ENCODE measurements around the gene NUDT10.
"Not testable (repeated sequence)": the region's sequence is repeated elsewhere in the genome, so short reads cannot be mapped to it uniquely, and the experiment has no call there.

Gene NUDT10

DNA sequence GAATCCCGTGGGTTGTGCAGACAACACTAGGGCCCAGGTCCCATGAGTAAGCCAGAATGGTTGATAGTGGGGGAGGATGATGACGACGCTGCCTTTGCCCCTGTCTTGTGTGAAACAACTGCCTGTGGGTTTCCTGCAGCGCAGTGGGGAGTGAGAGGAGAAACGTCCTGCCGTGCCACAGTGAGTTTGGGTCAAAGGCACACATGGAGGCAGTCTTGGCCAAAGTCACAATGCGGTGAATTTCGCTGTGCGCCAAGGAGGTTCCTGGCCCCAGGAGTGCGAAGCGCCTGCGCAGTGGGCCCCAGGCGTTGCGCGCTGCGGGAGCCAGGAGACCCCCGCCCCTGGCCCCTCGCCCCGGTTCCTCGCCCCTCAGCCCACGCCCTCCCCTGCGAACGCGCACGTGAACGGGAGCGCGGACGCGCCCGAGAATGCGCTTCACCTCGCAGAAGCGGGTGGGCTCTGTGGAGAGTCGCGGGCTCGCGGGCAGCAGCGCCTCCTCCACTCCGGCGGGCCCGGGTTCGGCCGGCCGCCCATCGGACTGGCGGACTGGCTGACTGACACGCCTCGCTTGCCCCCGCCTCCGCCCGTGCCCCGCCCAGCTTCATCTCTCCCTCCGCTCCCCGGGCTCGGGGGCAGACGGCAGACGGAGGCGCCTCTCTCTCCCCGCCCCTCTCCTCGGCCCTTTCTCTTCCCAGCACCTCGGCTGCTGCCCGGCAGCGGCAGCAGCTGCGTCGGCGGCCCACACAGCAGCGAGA is at the start of gene NUDT10:
Gene NUDT10, plus strand, starts transcription at position 635 of the 755 bp plus-strand sequence. CDS start 144 bp downstream, outside the sequence.
- Mint-ChIP-seq H3K4me3 (peak within 1 kb of the TSS; percentile 78), H3K36me3 (ENCODE audit: low read depth) (no peaks in the 10 kb centered on the region), H3K27me3 (peaks cover 17% of the 10 kb centered on the region), H3K9me3 (no peaks in the 10 kb centered on the region), H3K27ac (no peak within 1 kb of the TSS), H3K4me1 (ENCODE audit: low read depth) (peaks cover 7% of the 10 kb centered on the region)
- intact Hi-C loops (cut with micrococcal nuclease): no loop called here

DNA sequence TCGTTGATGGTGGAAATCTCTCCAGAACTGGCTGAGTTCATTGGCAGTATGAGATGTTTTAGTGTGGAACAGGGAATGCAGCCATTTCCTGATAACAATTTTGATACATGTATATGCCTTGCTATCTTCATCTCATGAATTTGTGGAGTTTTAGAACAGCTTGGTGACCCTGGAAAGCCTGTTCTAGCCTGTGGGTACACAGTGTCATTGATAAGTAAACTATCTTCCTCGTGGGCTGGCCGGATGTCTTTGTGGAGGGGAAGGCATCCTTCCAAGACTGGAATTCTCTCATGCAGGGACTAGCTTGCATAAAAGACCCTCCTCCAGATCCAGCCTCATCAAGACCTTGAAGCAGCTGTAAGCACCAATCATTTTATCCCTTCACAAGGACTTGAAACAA is 40.2 kb upstream of the NUDT10 start:
- no peaks in the 10 kb centered on the region for H3K36me3 Mint-ChIP-seq (ENCODE audit: low read depth)
- no peaks in the 10 kb centered on the region for H3K4me1 Mint-ChIP-seq (ENCODE audit: low read depth)
- no peaks in the 10 kb centered on the region for H3K9me3 Mint-ChIP-seq
- no peaks in the 10 kb centered on the region for H3K27me3 Mint-ChIP-seq
- H3K4me3 Mint-ChIP-seq: no peak overlapping the region
- H3K27ac Mint-ChIP-seq: no peak overlapping the region
- intact Hi-C loops (cut with micrococcal nuclease): no loop called here

DNA sequence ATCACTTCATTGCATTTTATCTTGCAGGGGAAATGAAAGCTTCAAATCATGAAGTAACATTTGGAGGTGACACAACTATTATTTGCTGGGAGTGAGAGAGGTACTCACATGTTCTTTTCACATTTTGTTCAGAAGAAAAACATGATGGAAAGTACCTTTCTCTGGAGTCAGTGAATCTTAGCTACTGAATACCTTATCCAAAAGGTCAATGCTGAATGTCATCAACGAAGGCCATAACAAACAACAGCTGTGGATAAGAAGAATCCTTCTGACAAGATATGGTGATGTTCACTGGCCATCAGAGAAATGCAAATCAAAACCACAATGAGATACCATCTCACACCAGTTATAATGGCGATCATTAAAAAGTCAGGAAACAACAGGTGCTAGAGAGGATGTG is 36.5 kb upstream of the NUDT10 start:
- Mint-ChIP-seq H3K27ac (no peak overlapping the region), H3K9me3 (peaks cover 9% of the 10 kb centered on the region), H3K27me3 (no peaks in the 10 kb centered on the region), H3K4me1 (ENCODE audit: low read depth) (no peaks in the 10 kb centered on the region), H3K4me3 (no peak overlapping the region), H3K36me3 (ENCODE audit: low read depth) (no peaks in the 10 kb centered on the region)
- intact Hi-C loops (cut with micrococcal nuclease): no loop called here

DNA sequence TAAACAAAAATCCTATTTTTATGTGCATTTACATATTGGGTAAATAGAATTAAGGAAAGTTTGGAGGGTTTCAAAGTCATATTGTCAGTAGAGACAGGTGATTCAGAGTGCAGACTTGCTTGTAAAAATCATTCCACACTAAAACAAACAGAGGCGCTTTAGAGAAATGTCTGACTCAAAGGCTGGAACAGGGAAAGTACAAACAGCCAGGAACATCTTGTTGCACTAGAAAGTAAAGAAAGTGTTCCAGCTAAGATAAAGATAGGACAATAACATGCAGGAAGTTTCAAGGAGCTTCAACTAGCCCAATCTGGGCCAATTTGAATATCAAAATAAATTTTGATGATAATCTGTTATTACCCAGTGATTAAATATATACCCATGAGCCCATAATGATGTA is 16.4 kb upstream of the NUDT10 start:
- intact Hi-C loops (cut with micrococcal nuclease): no loop called here
- Mint-ChIP-seq H3K4me1 (ENCODE audit: low read depth) (no peaks in the 10 kb centered on the region), H3K27ac (no peak overlapping the region), H3K9me3 (no peaks in the 10 kb centered on the region), H3K36me3 (ENCODE audit: low read depth) (no peaks in the 10 kb centered on the region), H3K27me3 (no peaks in the 10 kb centered on the region), H3K4me3 (no peak overlapping the region)

DNA sequence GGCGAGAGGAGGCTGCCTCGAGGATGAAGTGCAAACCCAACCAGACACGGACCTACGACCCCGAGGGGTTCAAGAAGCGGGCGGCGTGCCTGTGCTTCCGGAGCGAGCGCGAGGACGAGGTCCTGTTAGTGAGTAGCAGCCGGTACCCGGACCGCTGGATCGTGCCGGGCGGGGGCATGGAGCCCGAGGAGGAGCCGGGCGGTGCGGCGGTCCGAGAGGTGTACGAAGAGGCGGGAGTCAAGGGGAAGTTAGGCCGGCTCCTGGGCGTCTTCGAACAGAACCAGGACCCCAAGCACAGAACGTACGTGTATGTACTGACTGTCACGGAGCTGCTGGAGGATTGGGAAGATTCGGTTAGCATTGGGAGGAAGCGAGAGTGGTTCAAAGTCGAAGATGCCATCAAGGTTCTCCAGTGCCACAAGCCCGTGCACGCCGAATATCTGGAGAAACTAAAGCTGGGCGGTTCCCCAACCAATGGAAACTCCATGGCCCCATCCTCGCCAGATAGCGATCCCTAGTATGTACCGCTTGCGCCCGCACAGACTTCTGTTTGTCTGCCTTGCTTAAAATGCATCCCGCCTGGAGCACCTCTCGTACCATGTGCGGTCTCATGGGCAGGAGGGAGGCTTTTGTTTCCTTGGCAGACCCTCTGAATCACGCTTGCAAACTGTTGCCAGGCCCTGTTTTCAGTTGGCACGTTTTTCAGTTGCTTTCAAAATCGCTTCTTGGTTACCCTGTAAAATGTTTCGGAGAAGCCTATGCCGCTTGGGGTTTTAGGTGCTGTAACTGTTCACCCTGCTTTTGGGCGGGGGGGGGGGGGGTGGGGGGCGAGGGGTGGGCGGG is 542 bp downstream of the NUDT10 start:
- H3K36me3 Mint-ChIP-seq (ENCODE audit: low read depth); H3K27ac Mint-ChIP-seq; H3K9me3 Mint-ChIP-seq; intact Hi-C loops (cut with micrococcal nuclease); H3K4me1 Mint-ChIP-seq (ENCODE audit: low read depth): not testable (repeated sequence)
- Mint-ChIP-seq H3K4me3 (peak overlapping the region; percentile 78), H3K27me3 (peaks cover 17% of the 10 kb centered on the region)

DNA sequence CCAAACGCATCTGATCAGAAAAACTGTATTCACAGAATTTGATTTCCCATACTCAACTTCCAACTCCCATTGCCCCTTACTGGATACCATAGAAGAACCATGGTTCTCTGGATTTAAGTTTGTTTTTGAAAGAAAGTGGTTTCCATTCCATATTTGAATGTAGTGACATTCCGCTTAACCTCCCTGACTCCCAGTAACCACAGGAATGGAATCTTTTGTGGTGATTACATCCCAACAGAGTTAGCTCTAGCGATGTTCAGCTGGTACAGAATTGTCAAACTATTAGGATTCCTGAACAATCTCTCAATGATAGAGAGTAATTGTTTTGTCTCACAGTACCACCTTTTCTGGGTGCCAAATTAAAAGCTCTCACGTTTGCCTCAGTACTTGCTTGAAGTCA is 1.7 kb downstream of the NUDT10 start:
- peaks cover 17% of the 10 kb centered on the region for H3K27me3 Mint-ChIP-seq
- no peaks in the 10 kb centered on the region for H3K9me3 Mint-ChIP-seq
- no peaks in the 10 kb centered on the region for H3K36me3 Mint-ChIP-seq (ENCODE audit: low read depth)
- H3K27ac Mint-ChIP-seq: no peak overlapping the region
- intact Hi-C loops (cut with micrococcal nuclease): no loop called here
- peaks cover 7% of the 10 kb centered on the region for H3K4me1 Mint-ChIP-seq (ENCODE audit: low read depth)
- H3K4me3 Mint-ChIP-seq: no peak overlapping the region

DNA sequence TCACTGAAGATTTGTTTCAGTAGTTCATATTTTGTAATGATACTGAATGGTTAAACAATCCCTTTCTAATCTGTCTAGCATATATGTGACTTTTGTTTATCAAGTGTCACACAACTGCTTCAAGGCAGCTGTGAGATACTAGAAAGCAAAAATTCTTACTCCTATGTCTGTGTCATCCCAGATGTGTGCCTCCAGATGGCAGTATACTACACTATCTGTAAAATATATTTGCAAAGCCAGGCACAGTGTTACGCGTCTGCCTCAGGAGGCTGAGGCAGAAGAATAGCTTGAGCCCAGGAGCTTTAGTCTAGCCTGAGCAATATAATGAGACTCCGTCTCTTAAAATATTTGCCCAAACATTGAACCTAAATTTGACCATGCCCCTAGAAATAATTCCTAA is 4.0 kb downstream of the NUDT10 start:
- peaks cover 14% of the 10 kb centered on the region for H3K27me3 Mint-ChIP-seq
- H3K4me3 Mint-ChIP-seq: no peak overlapping the region
- H3K27ac Mint-ChIP-seq: no peak overlapping the region
- no peaks in the 10 kb centered on the region for H3K9me3 Mint-ChIP-seq
- peaks cover 7% of the 10 kb centered on the region for H3K4me1 Mint-ChIP-seq (ENCODE audit: low read depth)
- H3K36me3 Mint-ChIP-seq (ENCODE audit: low read depth): no peaks in the 10 kb centered on the region
- intact Hi-C loops (cut with micrococcal nuclease): no loop called here

DNA sequence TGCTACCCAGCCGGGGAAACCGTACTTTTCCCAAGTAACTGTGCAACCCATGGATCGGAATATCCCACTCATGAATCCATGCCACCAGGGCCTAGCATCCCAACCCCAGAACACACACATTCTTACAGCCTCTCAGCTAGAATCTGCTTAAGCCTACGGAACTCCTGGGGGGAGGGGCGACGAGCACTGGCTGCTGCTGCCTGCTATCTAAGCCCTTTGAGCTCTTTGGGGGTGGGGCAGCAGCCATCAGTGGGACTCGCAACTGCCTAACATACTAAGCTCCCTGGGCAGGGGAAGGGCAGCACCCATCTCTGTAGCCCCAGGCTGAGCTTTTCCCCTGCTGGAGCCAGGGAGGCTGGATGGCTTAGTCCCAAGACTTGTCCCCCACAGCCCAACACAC is 28.6 kb downstream of the NUDT10 start:
- no peaks in the 10 kb centered on the region for H3K4me1 Mint-ChIP-seq (ENCODE audit: low read depth)
- H3K27ac Mint-ChIP-seq: no peak overlapping the region
- intact Hi-C loops (cut with micrococcal nuclease): no loop called here
- peaks cover 35% of the 10 kb centered on the region for H3K9me3 Mint-ChIP-seq
- H3K4me3 Mint-ChIP-seq: no peak overlapping the region
- H3K36me3 Mint-ChIP-seq (ENCODE audit: low read depth): no peaks in the 10 kb centered on the region
- H3K27me3 Mint-ChIP-seq: no peaks in the 10 kb centered on the region

DNA sequence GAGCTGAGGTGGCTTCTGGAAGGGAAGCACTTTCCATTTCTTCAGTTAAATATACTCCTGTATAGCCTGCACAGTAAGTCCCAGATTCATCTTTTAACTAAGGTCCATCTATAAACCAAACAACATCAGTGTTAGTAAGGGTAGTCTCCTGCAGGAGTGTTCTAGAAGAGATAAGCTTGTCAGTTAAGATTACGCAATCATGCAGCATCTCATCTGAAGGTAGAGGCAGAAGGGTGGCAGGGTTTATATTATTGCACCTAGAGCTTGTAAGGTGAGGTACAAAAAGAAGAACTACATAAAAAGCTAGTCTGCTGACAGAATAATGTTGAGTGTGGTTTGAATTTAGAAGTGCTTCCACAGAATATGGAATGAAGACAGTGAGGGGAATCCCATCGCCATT is 44.0 kb downstream of the NUDT10 start:
- H3K4me1 Mint-ChIP-seq (ENCODE audit: low read depth): no peaks in the 10 kb centered on the region
- no peak overlapping the region for H3K4me3 Mint-ChIP-seq
- no peaks in the 10 kb centered on the region for H3K9me3 Mint-ChIP-seq

More for the DNA sequence above, 44.0 kb downstream of the NUDT10 start:
- intact Hi-C loops (cut with micrococcal nuclease): no loop called here
- H3K27me3 Mint-ChIP-seq: no peaks in the 10 kb centered on the region
- no peaks in the 10 kb centered on the region for H3K36me3 Mint-ChIP-seq (ENCODE audit: low read depth)
- no peak overlapping the region for H3K27ac Mint-ChIP-seq
